HL-60 (cell line): ENCODE data around the gene THSD7B.

Source experiments
- DNase-seq, 2 experiments: peaks; one replicate each; pipeline ENCODE4 v3.0.0-alpha.2; 2010 to 2020; ENCODE audit warnings: low read depth in 1 of 2, low spot score in 1 of 2
- H3K27ac ChIP-seq: fragments of 250-450 bp; sonication (Bioruptor Pico); replicated peaks from 2 replicates; pipeline ENCODE4 v1.5.1; 2020; ENCODE audit warnings: mild to moderate bottlenecking, moderate library complexity
- H3K27me3 ChIP-seq: fragments of 250-450 bp; sonication (Bioruptor Pico); 2 replicates; pipeline ENCODE4 v1.5.1; 2021; ENCODE audit warnings: mild to moderate bottlenecking, moderate library complexity; ENCODE audit not compliant: insufficient read depth, poor library complexity, severe bottlenecking
- H3K4me3 ChIP-seq: replicated peaks from 2 replicates; pipeline ENCODE4 v1.5.1; 2011; ENCODE audit warnings: mild to moderate bottlenecking, control low read depth, low read length; ENCODE audit not compliant: insufficient read depth
- GABPA ChIP-seq: IDR thresholded peaks from 2 replicates; pipeline ENCODE4 v1.6.1; 2012; ENCODE audit warnings: low read depth
- POLR2AphosphoS5 ChIP-seq: IDR thresholded peaks from 2 replicates; pipeline ENCODE4 v1.6.1; 2012; ENCODE audit warnings: low read depth
- SPI1 ChIP-seq: IDR thresholded peaks from 2 replicates; pipeline ENCODE4 v1.6.1; 2012; ENCODE audit warnings: low read depth, mild to moderate bottlenecking, borderline replicate concordance
- TF ChIP-seq, protein P1 (sequence below): IDR thresholded peaks from one replicate; pipeline ENCODE4 v1.5.1; 2011; ENCODE audit warnings: low read length, control low read depth, inconsistent platforms; ENCODE audit not compliant: insufficient read depth
- TF ChIP-seq, protein P2 (sequence below): IDR thresholded peaks from 2 replicates; pipeline ENCODE4 v1.6.1; 2012; ENCODE audit warnings: low read depth; ENCODE audit not compliant: insufficient replicate concordance

Gene THSD7B

DNA sequence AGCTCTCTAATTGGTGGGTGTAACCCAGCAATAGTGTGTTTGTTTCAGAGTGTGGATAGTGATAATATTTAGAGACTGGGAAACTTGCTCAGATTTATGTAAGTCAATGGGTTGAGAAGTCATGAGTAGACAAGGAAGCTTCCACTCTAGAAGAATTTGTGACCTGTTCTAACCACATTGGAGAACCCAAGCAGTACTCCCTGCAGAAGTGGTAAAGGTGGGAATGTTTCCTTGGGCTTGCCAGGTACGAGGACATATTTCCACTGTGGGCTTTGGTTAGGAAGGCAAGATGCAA, 350.4 kb downstream of the THSD7B start:
- no peak for DNase-seq
- no peak overlapping the region for H3K27ac ChIP-seq
- no peak overlapping the region for H3K4me3 ChIP-seq
- peaks cover 2% of the 10 kb centered on the region for H3K27me3 ChIP-seq
- TF ChIP-seq SPI1 (no peak), GABPA (no peak), POLR2AphosphoS5 (no peak)
- TF ChIP-seq, protein P1, sequence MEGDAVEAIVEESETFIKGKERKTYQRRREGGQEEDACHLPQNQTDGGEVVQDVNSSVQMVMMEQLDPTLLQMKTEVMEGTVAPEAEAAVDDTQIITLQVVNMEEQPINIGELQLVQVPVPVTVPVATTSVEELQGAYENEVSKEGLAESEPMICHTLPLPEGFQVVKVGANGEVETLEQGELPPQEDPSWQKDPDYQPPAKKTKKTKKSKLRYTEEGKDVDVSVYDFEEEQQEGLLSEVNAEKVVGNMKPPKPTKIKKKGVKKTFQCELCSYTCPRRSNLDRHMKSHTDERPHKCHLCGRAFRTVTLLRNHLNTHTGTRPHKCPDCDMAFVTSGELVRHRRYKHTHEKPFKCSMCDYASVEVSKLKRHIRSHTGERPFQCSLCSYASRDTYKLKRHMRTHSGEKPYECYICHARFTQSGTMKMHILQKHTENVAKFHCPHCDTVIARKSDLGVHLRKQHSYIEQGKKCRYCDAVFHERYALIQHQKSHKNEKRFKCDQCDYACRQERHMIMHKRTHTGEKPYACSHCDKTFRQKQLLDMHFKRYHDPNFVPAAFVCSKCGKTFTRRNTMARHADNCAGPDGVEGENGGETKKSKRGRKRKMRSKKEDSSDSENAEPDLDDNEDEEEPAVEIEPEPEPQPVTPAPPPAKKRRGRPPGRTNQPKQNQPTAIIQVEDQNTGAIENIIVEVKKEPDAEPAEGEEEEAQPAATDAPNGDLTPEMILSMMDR = no peak
- TF ChIP-seq, protein P2, sequence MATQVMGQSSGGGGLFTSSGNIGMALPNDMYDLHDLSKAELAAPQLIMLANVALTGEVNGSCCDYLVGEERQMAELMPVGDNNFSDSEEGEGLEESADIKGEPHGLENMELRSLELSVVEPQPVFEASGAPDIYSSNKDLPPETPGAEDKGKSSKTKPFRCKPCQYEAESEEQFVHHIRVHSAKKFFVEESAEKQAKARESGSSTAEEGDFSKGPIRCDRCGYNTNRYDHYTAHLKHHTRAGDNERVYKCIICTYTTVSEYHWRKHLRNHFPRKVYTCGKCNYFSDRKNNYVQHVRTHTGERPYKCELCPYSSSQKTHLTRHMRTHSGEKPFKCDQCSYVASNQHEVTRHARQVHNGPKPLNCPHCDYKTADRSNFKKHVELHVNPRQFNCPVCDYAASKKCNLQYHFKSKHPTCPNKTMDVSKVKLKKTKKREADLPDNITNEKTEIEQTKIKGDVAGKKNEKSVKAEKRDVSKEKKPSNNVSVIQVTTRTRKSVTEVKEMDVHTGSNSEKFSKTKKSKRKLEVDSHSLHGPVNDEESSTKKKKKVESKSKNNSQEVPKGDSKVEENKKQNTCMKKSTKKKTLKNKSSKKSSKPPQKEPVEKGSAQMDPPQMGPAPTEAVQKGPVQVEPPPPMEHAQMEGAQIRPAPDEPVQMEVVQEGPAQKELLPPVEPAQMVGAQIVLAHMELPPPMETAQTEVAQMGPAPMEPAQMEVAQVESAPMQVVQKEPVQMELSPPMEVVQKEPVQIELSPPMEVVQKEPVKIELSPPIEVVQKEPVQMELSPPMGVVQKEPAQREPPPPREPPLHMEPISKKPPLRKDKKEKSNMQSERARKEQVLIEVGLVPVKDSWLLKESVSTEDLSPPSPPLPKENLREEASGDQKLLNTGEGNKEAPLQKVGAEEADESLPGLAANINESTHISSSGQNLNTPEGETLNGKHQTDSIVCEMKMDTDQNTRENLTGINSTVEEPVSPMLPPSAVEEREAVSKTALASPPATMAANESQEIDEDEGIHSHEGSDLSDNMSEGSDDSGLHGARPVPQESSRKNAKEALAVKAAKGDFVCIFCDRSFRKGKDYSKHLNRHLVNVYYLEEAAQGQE = no peak

DNA sequence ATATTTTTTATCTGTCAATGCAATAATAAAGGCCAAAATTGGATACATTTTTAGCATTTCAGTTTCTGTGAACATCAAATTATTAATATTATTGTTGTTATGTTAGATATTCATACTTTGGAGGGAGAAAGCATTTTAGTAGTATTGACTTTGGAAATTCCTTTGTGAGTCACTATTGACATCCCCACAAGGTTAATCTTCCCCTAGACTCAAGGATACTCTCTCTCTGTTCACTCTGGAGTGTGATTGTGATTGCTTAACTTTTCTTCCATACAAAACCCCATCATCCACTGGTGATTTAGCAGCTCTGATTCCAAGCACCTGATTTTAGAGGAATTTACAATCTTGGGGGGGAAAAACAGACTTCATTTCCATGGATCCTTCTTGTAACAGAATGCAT, 352.0 kb downstream of the THSD7B start:
- no peak for DNase-seq
- no peak overlapping the region for H3K27ac ChIP-seq
- no peak for TF ChIP-seq GABPA
- TF ChIP-seq, protein P1 = no peak
- TF ChIP-seq POLR2AphosphoS5 = no peak
- TF ChIP-seq, protein P2 = no peak
- TF ChIP-seq SPI1 = no peak

DNA sequence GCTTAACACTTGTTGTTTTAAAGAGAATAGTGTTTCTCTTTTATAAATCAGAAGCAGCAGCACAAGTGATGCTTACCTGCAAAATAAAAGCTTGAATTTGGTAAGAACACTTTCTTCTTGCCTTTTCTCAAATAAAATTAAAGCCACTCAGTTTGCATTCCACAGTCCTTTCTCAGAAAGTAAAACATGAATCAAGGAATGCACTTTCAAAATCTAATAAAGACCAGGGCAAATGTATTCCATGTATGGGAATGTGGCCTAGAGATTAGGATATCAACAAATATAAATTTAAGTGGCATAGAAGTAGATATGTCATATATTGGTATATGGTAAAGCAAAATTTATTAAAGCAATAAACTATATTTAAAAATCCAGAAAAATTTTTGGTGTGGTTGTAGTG, 352.8 kb downstream of the THSD7B start:
- no peak for DNase-seq
- TF ChIP-seq GABPA (no peak), POLR2AphosphoS5 (no peak), SPI1 (no peak)
- TF ChIP-seq, protein P2 = no peak
- TF ChIP-seq, protein P1 = no peak
- H3K27me3 ChIP-seq = peaks cover 2% of the 10 kb centered on the region
- H3K27ac ChIP-seq = no peak overlapping the region
- no peak overlapping the region for H3K4me3 ChIP-seq

More for the DNA sequence above, 352.0 kb downstream of the THSD7B start:
- no peak overlapping the region for H3K4me3 ChIP-seq
- H3K27me3 ChIP-seq = peaks cover 2% of the 10 kb centered on the region
